NCI-H2196 treated with DMSO at 0.1 percent for 48 hours (cell line): ENCODE results near the gene NBAS.
"Not testable (repeated sequence)": the region's sequence is repeated elsewhere in the genome, so short reads cannot be mapped to it uniquely, and the experiment has no call there.

Experiments used
- DNase-seq: peaks from one replicate; lab custom pipeline; 2025; ENCODE audit not compliant: unreplicated experiment; lab: John Stamatoyannopoulos, UW

NBAS gene

DNA sequence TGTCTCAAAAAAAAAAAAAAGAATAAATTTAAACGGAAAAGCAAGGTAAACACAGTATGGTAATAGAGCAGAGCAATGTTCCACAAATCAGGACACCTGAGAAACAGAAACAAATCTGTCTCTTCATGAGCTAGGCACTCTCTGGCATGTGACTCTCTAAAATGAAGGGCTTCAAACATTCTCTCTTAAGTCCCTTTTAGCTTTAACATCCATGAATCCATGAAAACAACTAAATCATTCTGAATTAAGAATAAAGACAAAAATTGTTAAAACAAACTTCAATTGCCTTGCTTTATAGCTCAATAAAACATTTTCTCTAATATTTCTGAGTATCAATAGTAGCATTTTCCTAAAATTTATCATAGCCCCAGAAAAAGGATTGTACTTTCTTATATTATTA is 132.1 kb downstream of the NBAS start:
- DNase-seq = no peak

DNA sequence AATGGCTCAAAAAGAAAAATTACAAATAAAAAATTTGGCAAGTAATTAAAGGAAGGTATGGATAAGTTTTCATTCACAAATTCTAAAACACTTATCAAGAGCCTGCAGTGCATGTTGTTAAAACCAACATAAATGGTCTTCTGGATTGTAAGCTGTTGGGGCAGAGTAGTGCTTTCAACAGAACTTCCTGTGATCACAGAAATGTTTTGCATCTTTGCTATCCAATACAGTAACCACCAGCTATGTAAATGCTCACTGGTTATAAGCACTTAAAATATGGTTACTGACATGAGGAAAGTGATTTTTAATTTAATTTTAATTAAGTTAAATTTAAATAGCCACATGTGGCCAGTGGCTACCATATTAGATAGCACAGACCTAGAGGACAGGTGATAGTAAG is 133.1 kb downstream of the NBAS start:
- DNase-seq = no peak

DNA sequence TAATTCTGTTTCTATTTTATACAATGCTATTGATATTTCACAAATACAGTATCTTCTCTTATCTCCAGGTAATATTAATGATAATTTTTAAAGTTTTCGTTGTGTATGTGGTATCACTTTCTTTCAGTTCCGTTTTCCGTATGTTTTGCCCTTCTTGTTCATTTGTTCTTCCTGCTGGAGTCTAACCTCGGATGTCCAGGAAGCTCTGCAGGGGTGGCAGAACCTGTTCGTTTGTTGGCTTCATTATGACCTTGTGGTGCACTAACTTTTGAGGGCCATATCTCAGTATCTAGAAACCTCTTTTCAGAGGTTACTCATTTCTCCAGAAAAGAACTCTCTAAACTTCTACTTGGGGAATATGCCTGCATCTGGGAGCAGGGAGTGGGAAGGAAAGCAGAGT is 134.5 kb downstream of the NBAS start:
- DNase-seq = no peak

DNA sequence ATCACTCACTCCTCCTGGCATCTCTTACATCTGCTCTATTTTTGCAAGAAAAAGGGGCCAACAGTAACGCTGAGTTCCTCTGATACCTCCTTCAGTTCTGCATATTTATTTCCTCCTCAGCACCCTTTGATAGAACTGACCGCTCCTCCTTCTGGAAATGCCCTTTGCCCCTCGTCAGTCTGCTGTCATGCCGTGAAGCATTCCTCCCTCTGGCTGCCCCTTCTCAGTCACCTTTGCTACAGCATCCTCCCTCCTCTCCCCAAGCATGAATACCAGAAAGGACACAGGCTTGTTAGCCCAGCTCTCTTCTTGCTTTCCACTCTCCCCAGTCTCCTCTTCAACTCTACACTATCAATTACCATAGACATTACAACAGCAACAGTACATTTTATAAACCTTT is 135.4 kb downstream of the NBAS start:
- no peak for DNase-seq

DNA sequence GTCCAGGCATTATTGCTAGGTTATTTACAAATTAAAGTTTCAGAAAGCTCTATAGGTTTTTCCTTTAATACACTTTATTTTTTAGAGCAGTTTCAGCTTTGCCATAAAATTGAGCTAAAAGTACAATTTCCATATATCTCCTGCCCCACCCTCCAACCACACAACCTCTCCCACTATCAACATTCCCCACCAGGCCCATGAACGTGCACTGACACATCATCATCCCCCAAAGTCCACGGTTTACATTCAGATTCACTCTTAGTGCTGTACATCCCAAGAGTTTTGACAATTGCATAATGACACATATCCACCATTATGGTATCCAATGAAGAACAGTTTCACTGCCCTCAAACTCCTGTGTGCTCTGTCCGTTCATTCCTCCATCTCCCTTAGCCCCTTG is 139.4 kb downstream of the NBAS start:
- no peak for DNase-seq

DNA sequence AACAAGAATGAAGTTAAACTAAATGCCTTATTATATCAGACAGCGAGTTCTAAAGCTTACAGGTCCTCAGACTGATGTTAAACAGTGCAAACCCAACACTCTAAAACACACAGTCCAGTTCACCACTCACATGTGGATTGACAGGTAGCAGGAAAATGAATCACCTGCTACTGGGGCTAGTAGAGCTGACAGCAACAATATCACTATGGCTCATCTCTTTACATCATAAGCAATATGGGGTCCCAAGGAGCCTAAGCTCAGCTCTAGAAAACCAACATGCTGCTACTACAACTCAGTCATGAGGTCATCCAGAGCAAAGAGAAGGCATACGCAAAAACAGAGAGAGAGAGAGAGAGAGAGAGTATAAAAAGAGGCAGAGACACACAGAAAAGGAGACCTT is 145.4 kb downstream of the NBAS start:
- DNase-seq = no peak

DNA sequence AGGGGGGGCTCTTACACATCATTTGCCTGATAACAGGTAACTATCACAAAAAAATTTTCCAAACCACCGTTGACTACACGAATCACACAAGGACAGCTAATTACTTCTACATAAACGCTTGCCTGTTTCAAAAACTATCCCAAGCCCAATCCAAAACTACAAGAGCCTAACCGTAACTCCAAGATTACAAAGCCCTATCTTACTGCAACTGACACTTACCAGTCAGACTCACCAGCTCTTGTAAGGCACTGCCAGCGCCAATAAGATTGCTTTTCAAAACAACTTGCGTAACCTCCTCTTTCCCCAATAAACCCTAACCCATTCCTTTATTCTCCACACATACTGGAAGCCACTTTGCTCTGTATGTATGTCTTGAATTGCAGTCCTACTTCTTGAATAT is 148.4 kb downstream of the NBAS start:
- DNase-seq = no peak

DNA sequence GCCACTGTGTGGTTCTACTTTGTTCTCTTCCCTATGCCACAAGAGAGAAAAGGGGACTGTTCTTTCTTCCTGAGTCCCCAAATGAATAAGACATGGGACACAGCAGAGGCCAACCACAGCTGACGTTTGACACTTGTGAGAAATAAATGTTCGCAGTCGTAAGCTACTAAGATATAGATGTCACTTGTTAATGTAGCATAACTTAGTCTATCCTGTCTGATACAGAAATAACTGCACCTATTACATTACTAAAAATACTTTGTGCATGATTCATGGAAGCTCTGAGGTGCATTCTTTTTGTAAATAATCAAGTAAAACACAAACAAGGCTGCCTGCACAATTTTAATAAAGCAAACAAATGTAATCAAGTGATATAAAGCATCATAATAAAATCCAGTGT is 148.8 kb downstream of the NBAS start:
- no peak for DNase-seq

DNA sequence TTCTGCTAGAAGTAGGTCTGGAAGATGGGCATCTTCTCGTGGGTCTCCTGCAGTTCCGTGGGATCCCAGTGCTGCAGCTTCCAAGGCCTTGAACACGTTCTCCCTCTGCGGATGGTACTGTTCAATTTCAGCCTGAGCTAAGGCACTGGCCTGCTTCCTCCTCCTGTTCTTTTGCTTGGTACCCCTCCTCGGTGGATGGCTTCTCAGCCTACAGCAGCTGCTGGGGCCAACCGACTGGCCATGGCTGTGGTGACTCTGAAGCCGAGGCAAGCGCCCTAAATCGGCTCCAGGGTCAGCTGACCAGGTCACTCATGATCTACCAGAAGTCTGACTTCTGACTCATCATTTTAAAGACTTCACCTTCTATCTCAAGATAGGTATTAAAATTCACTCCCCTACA is 150.2 kb downstream of the NBAS start:
- DNase-seq = no peak

DNA sequence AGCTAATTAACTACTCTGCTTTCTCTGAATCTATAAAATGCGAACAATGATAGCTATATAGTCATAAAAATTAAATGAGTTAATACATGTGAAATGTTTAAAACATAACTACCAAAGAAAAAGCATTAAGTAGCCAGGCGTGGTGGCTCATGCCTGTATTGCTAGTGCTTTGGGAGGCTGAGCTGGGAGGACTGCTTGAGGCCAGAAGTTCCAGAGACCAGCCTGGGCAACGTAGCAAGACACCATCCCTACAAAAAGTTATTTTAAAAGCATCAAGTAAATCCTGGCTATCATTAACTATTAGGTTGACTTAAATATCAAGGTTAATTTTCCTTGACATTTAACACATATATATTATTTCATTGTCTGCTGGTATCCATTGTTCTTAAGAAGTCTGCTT is 152.4 kb downstream of the NBAS start:
- DNase-seq = no peak

DNA sequence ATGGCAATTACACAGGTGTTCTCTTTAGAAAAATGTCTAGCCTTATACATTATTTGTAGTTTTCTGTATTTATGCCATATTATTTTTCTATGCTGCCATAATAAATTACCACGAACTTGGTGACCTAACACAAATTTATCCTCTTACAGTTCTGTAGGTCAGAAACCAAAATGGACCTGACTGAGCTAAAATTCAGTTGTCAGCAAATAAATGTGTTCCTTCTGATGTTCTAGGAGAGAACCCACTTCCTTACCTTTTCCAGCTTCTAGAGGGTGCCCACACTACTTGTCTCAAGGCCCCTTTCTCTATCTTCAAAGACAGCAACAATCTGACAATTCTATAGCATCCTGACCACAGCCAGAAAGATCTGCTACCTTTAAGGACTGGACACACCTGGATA is 153.5 kb downstream of the NBAS start:
- no peak for DNase-seq

DNA sequence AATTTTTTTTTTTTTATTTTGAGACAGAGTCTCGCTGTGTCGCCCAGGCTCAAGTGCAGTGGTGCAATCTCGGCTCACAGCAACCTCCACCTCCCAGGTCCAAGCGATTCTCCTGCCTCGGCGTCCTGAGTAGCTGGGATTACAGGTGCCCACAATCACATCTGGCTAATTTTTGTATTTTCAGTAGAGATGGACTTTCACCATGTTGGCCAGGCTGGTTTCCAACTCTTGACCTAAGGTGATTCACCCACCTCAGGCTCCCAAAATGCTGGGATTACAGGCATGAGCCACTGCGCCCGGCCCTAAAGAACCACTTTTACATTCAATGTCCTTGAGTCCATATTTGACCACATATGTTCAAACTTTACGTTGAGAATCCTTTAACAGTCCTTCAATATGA is 156.6 kb downstream of the NBAS start:
- DNase-seq = not testable (repeated sequence)

DNA sequence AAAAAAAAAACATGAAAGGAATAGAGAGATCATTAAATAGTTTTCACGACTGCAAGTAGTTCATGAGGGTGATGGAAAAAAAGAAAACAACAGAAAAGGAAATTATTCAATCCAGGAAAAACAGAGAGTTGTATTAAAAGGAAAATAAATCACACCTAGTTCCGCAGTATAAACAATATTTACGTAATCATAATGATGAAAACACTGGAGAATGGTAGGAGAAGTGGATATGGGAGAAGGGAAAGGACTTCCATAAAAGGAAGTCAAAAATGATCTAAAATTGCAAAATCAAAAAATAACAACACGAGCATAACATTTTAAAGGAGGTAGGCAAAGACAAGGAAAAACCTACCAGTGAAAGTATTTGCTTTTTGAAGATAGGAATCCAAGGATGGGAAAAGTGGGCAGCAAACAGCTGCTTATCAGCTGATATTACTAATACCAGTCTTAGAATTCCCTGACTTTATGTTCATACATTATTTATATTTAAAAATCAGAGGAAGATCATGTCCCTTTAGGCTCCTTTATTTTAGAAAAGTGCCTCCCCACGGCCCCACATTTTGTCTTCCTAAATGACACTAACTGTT is 160.8 kb downstream of the NBAS start:
- no peak for DNase-seq

DNA sequence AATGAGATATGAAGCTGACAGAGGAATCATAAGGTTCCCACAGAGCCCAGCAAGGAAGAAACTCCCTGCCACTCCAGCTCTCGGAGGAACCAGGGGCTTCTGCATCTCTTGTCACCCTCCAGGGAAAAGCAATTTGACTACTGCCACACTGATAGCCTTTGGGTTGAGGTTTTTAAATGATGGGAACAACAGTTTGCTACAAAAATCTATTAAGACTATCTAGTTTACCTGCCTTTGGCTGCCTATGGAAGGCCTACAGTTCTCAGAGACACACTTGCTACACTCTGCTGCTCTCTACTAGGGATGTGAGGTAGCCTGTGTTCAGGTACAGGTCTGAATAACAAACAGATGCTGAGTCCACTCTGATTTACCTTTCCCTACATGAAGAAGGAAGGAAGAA is 161.9 kb downstream of the NBAS start:
- DNase-seq = no peak

DNA sequence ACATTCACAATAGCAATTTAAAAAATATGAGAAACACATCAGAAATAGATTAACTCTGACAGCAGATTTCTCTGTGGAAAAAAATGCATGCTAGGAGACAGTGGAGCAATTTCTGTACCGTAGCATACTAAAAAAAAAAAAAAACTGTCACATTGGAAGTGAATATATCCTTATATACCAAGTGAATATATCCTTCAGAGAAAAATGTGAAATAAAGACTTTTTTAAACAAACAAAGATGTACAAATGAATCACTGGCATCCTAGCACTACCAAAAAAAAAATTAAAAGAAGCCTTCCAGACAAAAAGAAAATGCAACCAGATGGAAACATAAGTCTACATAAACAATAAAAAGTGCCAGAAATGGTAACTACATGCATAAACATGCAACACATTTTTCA is 169.4 kb downstream of the NBAS start:
- no peak for DNase-seq

DNA sequence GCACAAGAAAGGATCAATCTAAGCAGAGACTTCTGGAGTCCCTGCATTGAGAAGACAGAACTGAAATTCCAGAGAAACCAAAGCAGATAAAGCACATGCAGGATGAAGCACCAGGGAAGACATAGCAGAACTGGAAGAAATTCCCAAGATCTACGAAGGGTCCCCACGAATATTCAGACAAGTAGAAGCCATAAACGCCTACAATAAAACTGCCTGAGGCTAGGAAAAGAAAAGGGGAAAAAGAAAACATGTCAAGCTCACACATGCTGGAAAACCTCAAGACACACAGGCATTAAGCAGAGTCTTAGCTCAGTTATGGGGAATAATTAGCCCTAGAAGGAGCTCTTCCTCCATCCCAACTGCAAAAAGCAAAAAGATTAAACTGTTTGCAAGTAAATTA is 171.2 kb downstream of the NBAS start:
- no peak for DNase-seq

DNA sequence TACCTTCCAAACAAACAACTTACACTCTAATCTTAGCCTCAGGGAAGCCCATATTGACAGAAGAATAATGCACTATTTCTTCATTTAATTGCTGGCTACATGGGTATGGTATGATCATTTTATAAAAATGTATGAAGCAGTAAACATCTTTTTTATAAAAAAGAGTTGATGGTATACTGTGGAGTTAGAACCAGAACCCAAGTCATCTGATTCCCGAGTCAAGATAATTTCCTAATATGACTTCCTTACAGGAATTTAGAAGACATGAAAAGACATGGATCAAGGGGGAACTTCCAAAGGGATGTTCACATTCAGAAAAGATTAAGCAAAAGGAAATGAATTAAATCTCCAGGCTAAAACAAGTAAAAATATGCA is 171.8 kb downstream of the NBAS start:
- DNase-seq = no peak

DNA sequence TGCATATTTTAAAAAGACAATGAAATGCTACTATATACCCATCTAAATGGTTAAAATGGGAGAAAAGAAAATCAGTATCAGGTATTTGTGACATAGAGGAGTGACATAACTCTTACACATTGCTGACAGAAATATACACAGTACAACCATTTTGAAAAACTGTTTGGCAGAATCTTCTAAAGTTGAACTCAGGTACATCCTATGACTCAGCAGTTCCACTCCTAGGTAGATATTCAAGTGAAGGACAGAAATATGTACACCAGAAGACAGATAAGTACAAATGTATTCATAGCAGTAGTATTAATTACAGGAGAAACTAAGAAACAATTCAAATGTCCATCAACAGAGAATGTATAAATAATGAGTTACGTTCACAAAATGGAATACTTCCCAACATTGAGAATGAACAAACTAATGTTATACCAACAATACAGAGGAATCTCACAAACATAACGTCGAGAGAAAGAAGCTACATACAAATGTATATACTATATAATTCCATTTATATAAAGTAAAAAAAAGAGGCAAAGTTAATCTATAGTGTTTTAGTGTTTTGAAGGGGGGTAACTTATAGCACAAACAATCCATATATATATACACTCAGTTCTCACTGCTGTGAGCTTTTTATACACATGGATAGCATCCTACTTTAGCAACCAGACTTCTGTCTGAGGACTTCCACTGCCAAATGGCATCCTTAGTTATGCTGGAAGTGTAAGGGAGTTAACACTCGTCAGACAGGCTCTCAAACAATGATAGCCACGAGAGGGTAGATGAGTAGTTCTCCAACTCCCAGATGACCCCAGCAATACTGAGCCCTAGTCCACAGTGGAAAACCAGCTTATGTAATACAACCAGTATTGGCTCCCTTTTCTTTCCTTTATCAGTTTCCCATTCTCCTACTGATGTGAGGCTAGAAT is 172.5 kb downstream of the NBAS start:
- DNase-seq = no peak

DNA sequence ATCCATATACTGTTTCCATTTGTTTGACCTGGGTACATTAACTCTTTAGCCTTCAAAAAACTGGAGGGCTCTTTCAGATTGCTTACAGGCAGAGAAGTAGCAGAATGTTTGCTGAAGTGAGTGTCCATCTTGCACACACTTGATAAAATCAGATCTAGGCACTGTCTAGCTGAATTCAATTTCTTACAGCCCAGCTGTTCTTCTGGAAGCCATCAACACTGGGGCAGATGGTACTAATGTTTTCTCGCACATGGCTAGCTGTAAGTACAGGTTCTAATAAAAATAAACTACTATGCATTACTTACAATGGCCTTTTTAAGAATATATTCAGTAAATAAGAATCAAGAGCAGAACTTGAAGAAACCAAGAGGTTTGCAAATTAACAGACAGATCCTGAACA is 175.9 kb downstream of the NBAS start:
- DNase-seq = no peak

DNA sequence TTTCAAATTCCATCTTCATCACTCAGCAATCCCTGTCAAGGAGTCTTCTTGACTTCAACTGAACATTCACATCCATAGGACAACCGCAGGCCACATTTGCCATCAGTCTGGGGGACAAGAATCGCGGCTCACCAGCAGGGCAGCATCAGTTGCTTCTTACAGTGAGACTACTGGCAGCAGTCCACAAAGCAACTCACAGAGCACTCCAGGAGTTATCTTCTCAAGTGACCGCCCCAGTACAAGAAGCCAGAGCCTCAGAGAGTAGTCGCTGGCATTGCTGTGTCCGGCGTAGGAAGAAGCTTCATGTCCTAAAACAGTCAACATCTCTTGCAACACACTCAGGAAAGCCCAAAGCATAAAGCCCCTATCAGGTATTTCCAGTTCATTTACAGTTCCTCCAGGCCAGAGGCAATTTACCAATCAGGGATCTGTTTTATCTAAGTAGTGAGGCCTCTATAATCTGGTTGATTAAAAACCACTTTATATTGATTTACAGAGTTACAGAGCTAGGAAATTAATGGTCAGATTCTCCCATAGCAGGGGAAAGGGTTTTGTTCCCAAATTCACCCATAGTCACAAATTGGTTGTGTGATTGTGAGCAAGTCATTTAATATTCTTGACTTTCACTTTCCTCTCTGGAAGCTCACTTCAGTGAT is 177.3 kb downstream of the NBAS start:
- DNase-seq = no peak

DNA sequence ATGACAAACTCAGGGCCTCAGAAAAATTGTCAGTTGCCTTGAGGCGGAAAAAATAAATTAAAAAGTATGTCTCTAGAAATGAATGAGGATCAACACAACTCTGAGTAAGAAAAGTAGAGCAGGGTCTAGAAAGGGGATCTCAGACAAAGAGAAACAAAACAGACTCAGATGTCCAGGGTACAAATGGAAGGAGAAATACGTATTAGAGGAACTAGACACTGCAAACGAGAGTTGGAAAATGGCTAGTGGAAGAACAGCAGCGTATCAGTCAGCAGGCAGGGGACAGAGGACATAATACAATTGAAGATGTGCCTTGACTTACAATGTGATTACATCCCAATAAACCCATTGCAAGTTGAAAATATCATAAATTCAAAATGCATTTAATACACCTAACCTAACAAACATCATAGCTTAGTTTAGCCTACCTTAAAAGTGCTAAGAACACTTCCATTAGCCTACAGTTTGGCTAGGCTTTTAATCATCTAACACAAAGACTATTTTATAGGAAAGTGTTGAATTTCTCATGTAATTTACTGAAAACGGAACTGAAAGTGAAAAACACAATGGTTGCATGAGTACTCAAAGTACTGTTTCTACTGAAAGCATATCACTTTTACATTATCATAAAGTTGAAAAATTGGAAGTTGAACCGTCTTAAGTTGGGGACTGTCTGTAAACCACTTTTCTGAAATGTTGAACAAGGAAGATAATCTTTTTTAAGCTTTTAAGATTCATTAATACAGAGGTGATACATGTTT is 182.8 kb downstream of the NBAS start:
- DNase-seq = no peak

DNA sequence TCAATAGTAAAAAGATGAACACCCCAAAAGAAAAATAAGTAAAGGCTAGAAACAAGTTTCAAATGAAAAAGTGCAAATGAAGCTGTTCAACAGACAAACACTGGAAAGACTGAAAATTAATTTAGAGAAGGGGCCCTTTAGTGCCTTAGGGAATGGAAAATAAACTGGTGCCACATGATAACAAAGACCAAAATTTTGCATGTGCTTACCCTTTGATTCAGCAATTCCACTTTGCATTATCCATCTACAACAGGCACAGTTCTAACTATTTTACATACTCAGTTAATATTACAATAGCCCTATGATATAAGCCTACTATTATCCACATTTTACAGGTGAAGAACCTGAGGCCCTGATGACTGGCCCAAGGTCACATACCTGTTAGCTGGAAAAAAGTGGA is 183.9 kb downstream of the NBAS start:
- no peak for DNase-seq
